GM18861 (cell line): ENCODE measurements around the gene SHANK2.

ENCODE experiments used
- ATAC-seq: cut with Tn5 transposase; IDR thresholded peaks from one replicate; pipeline ENCODE4 v1.9.1; 2021; ENCODE audit not compliant: unreplicated experiment

The SHANK2 gene

DNA sequence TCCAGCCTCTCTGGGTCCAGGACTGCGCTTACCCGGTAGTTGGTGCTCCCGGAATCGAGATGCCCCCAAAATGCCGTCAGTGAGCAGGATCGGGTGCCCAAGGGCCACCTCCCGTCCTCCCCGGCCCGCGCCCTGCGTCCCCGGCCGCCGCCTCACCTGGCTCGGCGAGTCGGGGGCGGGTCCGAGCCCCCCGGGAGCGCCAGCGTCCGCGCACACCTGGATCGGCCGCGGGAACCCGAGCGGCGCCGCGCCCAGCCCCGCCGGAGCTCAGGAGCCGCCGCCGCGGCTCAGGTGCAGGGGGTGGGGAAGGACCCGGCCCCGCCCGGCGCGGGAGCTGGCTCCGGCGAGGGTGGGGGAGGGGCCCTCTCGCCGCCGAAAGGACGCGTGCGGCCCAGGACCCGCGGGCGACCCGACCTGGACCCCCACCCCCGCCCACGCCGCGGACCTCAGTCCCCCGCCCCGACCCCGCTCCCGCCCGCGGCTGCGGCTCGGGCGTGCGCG, at the start of gene SHANK2:
Gene SHANK2, minus strand, starts transcription at position 309 of the 501 bp plus-strand sequence. CDS start 105,251 bp downstream, outside the sequence.
- no peak for ATAC-seq

DNA sequence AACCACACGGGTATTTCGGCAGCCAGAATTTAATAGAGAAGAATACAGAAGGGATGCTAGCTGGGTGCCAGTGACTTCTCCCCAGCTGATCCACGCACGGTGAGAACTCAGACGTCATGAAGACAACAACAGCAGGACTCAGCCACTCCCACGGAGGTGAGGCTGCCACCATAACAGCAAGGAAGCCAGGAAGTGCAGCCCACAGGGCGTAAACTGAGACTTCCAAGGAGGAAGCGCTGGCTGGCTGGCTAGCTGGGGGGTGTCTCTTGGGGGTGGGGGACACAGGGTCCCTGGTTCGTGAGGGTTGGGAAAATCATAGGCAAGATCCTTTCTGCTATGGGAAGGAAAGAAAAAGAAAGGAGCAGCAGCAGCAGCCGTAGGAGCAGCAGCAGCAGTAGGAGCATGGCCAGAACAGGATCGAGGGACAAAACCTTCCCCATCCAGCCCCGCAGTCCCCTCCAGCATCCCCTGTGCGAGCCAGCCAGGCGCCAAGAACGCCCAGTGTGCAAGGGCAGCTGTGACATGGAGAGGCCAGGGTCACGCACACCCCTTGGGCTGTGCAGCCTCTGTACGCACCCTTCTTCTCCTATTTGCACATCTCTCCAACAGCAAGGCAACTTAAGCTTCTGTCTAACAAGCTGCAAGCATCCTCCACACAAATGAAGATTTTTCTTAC, 49.6 kb upstream of the SHANK2 start:
- ATAC-seq: no peak

DNA sequence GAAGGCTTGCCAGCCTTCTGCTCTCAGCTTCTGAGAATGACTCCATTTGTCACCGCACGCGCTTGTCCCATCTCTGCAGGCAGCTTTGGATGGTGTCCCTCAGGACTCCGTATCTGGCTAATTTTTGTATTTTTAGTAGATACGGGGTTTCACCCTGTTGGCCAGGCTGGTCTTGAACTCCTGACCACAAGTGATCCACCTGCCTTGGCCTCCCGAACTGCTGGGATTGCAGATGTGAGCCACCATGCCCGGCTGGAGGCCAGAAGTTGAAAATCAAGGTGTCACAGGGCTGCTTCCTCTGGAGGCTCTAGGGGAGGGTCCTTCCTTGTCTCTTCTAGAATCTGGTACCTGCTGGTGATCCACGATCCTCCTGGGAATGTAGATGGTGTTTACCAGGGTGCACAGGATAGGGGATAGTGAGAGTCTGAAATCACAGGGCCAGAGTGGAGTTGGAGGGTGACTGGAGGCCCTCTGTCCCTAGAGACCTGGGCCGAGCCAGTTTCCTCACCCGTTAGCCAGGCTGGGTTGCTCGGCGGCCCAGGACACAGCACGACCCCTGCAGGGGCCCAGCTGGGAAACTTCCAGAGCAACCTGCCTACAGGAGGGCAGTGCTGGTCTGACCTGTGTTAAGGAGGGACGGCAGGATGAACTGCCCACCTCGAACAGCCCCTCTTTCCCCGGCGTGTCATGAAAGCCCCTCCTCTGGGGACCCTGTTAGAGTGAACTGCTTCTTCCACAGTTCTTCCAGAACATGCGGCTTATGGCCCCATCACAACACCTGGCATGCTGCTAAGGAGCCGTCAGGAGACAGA, 48.9 kb upstream of the SHANK2 start:
- ATAC-seq: no peak

DNA sequence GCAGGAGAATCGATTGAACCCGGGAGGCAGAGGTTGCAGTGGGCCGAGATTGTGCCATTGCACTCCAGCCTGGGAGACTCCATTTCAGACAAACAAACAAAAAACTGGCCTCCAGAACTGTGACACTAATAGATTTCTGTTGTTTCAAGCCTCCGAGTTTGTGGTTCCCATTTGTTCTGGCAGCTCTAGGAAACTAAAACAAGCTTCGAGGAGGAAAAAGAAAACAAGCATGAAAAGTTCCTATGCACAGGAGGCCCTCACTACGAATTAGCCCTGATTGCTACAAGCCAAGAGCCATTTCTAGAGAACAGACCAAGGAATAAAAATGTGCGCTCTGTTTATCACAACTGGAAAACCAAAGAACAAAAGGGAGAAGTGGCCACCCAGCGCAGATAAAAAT, 47.8 kb upstream of the SHANK2 start:
- ATAC-seq: no peak

DNA sequence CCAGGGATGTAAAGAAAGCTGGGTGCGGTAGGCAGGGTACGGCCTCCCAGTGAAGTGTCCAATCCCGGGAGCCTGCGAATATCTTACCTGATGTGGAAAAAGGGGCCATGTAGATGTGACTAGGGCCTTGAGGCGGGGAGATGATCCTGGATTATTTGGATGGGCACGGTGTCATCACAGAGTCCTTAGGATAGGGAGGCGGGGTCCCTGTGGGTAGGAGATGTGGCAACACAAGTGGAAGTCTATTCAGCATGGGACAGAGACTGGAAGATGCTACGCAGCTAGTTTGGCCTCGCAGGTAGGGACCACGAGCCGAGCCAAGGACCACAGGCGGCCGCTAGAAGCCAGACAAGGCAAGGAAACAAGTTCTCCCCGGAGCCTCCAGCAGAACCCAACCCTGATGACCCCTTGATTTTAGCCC, 46.4 kb upstream of the SHANK2 start:
- ATAC-seq: no peak

DNA sequence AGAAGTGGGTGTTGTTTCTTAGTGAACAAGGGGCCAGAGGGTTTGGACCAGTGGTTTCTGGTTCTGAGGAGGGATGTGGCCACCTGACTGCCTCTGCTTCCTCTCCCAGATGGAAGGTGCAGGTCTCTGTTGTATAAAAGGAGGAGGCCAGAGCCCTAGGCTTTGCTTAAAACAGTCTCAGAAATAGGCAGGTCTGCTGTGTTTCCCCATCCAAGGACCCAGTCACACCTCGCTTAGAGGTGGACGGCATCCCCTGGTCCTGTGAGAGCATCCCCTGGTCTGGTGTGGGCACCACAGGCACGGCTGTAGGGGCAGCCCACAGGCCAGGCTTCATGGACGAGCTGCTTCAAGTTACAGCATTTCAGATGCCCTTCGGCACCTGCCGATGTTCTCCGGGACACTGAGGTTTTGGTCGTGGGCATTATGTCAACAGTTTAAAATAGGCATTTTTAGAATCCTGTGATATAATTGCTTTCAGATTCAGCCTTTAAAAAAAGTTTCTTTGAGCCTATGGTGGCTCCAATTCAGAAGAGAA, 45.7 kb upstream of the SHANK2 start:
- no peak for ATAC-seq

DNA sequence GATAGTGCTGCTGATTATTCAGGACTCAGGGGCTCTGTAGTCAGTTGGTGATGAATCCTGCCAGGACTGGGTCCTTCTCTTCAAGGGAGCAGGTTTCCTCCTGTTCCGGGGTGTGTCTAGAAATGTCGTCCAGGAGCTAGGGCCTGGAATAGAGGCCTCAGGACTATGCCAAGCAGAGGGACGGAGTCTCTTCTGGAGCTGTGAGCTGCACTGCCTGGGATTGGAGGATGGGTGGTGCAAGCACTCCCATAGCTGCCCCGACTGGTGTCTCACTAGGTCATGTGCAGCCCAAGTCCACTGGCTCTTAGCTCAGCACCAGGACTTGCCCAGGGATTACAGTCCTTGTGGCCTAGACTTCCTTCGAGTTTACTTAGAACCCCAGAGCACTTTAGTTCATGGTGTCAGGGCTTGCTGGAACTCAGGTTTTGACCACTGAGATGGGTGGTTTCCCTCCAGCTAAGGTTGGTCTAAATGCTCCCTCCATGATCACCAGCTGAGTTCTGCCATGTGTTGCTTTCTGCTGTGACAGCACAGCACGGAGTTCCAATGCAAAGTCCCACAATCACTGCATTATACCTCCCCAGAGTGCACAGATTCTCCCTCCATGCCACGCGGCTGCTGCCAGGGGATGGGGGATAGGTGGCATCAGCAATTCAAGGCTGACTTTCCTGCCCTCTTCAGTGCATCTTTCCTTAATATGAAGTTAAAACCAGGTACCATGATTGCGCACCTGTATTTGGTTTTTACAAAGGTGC, 42.6 kb upstream of the SHANK2 start:
- ATAC-seq: no peak

DNA sequence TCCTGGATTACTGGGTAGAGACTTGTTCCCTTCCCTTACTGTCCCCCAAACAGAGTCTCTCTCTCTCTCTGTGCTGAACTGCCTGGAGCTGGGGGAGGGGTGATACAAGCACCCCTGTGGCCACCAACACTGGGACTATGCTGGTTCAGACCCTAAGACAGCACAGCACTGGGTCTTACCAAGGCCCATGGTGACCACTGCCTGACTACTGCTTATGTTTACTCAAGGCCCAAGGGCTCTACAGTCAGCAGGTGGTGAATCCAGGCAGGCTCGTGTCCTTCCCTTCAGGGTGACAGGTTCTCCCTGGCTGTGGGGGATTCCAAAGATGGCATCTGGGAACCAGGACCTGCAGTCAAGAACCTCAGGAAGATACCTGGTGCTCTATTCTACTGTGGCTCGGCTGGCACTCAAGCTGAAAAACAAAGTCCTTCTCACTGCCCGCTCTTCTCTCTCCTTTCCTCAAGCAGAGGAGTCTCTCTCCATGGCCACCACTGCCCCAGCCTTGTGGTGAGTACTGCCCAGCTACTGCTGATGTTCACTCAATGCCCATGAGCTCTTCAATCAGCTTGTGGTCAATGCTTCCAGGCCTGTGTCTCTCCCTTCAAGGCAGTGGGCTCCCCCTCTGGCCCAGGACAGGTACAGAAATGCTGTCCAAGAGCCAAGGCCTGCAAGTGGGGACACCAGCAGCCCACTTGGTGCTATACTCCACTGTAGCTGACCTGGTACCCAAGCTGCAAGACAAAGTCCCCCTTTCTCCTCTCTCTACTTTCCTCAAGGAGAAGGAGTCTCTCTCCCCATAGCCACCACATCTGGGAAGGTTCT, 41.8 kb upstream of the SHANK2 start:
- ATAC-seq: no peak

DNA sequence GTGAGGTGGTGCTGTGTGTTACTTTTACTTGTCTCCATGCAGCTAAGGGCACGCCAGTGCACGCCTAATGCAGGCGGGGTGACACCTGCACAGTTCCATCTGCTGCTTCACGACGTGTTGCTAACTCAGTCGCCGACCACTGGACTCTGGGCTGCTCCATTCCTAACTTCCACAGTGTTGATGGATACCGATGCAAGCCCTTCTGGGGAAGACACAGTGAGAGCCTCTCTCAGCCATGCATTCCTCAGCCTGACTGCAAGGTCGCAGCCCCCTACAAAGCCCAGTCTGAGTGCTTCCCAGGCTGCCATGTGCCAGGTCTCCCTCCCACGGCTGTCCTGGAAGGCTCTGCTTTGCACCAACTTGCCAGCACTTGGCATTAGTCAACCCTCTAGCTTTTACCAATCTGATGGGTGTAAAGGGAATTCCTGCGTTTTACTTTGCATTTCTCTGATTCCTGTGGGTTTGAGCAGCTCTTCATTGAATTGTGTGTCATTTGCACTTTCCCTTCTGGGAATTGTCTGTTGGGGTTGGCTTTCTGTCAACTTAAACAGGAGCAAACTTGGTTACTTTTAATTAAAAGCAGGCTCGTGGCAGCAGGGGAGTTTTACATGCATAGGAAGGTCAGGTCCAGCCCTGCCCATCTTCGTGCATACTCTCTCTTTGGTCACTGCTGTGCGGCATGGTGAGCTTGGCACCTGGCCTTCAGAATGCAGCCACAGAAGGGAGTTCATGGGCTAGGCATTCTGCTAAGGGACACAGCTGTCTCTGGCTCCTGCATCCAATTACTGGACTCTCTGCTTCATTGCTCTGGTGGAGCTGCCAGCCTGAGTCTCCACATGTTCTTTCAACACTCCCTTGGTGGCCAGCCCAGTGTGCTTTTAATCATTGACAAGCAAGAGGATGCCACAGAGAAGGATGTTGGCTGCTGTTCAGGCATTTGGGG, 34.6 kb upstream of the SHANK2 start:
- no peak for ATAC-seq

DNA sequence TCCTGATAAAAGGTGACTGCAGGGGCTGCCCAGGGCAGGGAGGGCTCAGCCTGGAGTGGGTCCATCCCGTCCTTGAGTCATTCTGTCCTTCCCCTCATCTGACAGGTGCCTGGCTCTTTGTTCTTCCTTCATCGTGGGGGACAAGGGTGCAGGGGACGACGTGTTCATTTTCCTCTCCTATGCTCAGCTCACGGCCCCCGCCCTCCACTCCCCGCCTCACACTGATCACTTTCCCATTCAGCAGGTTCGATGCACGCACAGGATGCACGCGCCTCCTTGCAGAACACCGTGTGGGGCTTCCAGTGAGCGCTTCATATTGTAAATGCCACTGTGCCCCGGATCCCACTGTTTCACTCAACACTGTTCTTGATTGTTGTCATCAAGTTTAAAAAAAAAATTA, 32.7 kb upstream of the SHANK2 start:
- no peak for ATAC-seq

DNA sequence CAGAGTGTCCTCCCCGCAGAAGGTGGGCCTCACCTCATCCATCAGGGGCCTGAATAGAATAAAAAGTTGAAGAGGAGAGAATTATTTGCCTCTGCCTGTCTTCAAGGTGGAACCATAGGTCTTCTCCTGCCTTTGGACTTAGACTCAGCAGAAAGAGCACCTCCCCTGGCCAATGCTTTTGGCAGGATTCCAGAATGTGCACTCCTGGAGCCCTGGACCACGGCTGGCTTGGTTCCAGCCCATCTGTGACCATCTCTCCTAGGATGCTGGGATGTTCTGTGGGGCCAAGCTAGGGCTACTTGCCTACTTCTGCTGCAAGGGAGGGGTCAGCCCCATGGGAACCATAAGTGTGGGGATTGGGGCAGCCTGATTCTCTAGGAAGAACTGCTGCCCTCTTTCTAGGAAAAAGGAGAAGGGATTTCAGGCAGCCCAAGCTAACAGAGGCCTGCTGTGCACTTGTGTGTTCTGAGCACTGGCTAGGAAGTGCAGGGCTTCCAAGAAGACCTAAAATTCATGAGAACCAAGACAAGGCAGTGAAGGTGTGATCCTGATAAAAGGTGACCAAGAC, 32.2 kb upstream of the SHANK2 start:
- ATAC-seq: no peak

DNA sequence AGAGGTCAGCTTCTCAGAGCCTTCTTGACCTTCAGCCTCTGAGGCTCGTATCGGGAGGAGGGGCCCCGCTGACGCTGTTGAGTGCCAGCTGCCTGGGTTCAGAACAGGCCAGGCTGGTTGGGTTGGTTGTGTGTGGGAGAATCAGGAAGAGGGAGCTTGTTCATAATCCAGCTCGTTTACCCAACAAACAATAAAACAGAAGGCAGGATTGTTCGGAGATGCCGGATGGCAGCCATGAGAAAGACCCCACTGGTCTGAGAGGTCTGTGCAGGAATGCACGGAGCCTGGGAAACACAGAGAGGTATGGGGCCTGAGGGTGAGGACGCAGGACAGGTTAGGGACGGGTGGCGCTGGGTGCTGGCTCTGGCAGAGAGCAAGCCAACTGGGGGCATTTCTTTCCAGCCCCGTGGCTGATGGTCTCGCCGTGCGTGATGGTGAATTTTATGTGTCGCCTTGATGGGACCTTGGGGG, 31.6 kb upstream of the SHANK2 start:
- ATAC-seq: no peak

DNA sequence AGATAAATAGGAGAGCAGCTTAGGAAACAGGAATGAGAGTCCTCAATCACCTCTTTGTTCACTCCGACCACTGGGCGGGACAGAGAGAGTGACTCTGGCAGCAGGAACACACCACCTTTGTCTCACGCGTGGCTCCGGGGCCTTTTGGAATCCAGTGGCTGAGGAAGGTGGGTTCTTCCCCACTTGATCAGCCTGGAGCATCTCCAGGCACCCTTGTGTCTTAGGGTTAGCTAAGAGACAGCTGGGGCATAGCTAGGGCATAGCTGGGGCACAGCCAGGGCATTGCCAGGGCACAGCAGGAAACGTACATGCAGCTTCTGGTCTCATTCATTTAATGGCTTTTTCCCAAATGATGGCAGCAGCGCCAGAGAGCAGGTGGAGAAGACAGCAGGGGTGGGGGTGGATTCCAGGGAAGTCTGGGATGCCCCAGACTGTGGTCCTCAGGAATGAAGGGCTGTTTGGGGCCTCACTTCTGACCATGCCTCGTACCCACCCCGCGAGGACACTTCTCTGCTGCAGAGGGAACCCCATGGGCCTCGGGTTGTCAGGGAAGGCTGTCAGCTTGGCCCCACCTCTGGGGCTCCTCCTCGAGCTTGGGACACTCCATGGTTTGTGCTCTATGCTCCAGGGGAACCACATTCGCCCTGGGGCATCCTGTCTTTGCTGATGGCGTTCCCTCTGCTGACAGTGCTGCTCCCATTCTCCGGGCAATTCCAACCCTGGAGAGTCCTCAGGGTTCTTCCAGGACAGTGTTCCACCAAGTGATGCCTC, 30.4 kb upstream of the SHANK2 start:
- ATAC-seq: no peak

DNA sequence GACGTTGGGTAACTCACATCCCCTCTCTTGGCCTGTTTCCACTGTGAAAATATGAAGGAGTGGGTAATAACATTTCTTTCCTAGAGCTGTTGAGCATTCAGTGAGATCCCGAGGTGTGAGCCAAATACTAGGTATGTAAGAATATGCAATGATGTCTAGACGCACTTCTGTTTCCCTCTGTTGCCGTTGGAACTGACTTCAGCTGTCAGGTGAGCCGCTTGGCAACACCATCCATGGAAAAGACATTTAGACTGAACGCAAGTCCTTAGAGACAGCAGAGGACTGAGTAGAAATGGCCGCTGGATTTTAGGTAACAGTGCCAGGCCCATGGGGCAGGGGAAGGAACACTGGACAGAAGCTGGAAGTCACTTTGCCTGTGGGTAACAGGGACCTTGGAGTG, 29.5 kb upstream of the SHANK2 start:
- ATAC-seq: no peak

DNA sequence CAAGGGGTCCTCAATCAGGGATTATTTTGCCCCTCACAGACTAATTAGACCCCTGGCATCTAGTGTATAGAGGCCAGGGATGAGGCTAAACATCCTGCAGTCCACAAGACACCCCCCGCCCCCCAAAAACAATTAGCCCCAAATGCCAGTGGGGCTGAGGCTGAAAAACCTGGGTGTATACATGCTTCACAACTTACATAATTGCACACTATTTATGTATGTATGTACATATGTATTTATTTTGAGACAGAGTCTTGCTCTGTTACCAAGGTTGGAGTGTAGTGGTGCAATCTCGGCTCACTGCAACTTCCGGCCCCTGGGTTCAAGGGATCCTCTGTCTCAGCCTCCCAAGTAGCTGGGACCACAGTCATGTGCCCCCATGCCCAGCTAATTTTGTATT, 28.8 kb upstream of the SHANK2 start:
- no peak for ATAC-seq

DNA sequence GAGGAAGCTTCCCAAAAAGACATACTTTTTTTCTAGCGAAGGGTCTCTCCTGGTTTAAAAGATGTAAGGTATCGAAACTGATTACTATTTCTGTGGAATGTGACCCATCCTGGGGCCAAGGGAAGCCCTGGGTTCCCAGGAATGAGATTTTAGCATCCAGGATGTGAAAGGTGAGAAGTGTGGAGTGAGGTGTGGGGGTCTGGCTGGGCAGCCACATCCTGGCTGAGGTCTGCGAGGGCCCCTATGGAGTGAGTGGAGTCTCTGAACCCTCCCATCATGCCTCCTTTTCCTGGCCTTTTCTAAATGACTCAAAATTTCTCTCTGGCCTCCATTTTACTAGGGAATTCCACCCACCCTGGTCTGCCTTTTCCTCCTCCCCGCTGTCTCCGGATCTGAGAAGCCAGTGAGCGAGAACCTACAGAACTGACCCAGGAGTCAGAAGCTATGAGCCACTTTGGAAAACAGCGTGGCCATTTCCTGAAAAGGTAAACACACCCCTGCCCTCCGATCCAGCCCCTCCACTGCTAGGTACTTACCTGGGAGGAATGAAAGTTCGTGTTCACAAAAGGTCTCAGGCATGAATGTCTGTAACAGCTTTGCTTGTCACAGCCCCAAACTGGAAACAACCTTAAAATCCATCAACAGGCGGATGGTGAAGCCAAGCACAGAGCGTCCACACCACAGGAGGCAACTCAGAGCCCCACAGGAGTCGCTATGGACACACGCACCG, 27.7 kb upstream of the SHANK2 start:
- ATAC-seq: no peak

DNA sequence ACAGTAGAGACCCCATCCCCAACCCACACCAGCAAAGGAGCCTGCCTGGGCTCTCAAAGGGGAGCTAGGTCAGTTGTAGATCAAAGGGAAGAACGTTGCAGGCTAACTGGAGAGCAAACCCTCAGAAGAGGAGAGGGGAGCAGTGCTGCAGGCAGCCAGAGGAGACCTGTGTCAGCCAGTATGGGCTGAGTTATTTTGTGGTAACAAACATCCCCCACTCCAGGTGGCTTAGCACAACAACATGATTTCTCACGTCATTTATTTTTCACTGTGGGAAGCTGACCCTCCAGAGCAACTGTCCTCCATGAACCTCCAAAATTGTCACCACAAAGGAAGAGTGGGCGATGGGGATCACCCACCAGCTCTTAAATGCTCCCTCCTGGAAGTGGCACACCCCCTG, 19.8 kb upstream of the SHANK2 start:
- ATAC-seq: no peak
